ENCODE data around the gene AIG1.
"Not testable (repeated sequence)": the region's sequence is repeated elsewhere in the genome, so short reads cannot be mapped to it uniquely, and the experiment has no call there.

AIG1 gene

GRCh38 chr6:143064951-143065683 is 4.4 kb downstream of the AIG1 start:
- TF ChIP-seq CTCF (IDR thresholded peaks at IDR 0.05; ENCODE audit: low read depth, low read length), result no peak
- no peak overlapping the region for H3K4me3 ChIP-seq (ENCODE audit: low read depth, low read length)

GRCh38 chr6:143068001-143068400 is 7.3 kb downstream of the AIG1 start:
- no peak overlapping the region for H3K4me3 ChIP-seq (ENCODE audit: low read depth, low read length)
- TF ChIP-seq CTCF (IDR thresholded peaks at IDR 0.05; ENCODE audit: low read depth, low read length), result no peak

DNA sequence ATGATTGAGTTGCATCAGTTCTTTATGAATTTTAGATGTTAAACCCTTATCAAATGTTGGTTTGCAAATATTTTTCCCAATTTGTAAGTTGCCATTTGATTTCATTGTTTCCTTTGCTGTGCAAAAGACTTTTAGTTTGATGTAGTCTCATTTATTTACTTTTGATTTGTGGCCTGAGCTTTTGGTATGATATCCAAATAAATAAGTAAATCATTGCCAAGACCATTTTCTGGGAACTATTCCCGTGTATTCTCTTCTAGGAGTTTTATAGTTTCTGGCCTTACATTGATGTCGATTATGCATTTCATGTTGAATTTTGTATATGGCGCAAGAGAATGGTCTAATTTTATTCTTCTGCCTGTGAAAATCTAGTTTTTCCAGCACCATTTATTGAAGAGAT is 13.4 kb downstream of the AIG1 start:
- no peak for TF ChIP-seq CTCF (IDR thresholded peaks at IDR 0.05; ENCODE audit: low read depth, low read length)
- H3K4me3 ChIP-seq (ENCODE audit: low read depth, low read length), result no peak overlapping the region

DNA sequence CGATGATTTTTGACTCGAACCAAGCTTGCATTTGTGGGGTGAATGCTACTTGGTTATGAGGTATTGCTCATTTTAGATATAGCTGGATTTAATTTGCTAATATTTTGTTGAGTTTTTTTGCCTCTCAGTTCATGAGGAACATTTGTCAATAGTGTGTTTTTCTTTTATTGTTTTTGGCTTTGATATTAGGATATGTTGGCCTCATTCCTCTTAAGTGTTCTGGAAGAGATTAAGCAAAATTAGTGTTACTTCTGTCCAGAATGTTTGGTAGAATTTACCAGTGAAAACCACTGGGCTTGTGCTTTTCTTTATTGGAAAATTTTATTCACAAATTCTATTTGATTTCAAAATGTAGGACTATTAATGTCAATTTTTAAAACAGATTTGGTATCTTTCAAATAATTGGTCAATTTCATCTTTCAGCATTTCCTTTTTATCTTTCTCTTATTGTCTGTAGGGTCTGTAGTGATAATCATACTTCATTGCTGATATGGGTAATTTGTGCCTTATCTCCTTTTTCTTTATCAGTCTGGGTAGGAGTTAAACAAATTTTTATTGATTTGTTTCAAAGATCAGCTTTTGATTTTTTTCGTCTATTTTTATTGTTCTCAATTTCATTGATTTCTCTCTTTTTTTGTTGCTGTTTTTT is 14.1 kb downstream of the AIG1 start:
- no peak overlapping the region for H3K4me3 ChIP-seq (ENCODE audit: low read depth, low read length)
- TF ChIP-seq CTCF (IDR thresholded peaks at IDR 0.05; ENCODE audit: low read depth, low read length), result no peak

- TF ChIP-seq CTCF (IDR thresholded peaks at IDR 0.05; ENCODE audit: low read depth, low read length), result no peak
- H3K4me3 ChIP-seq (ENCODE audit: low read depth, low read length), result no peak overlapping the region
Observed at GRCh38 chr6:143078468-143079324, 18.0 kb downstream of the AIG1 start.

GRCh38 chr6:143079325-143079640 is 18.6 kb downstream of the AIG1 start:
- no peak for TF ChIP-seq CTCF (IDR thresholded peaks at IDR 0.05; ENCODE audit: low read depth, low read length)
- H3K4me3 ChIP-seq (ENCODE audit: low read depth, low read length), result no peak overlapping the region

- H3K4me3 ChIP-seq (ENCODE audit: low read depth, low read length), result not testable (repeated sequence)
Observed at GRCh38 chr6:143082274-143082673, 21.6 kb downstream of the AIG1 start.

- H3K4me3 ChIP-seq (ENCODE audit: low read depth, low read length), result not testable (repeated sequence)
Observed at GRCh38 chr6:143084019-143084418, 23.3 kb downstream of the AIG1 start.

DNA sequence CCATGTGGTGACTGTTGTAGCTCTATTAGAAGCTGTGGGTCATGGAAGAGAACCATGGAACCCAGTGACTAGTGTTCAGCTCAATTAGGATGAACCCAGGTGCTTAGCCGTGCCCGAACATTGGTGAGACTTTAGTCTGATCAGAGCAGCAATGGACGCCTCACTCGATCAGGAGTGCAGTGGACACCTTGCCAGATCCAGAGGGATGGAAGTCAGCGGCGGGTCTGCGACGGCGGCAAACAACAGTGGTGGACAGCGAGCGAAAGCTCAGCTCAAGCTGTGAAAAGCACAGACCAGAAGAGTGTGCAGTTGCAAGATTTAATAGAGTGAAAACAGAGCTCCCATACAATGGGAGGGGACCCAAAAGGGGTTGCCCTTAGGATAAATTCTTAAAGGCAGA is 26.6 kb downstream of the AIG1 start:
- not testable (repeated sequence) for H3K4me3 ChIP-seq (ENCODE audit: low read depth, low read length)
